GM12865 (cell line): ENCODE data around the gene CLDN4.
"Not testable (repeated sequence)": the region's sequence is repeated elsewhere in the genome, so short reads cannot be mapped to it uniquely, and the experiment has no call there.

Experiments
- DNase-seq: peaks from one replicate; pipeline ENCODE4 v3.0.0; 2010; ENCODE audit warnings: low read depth
- H3K4me3 ChIP-seq: 2 replicates; pipeline ENCODE4 v1.5.1; 2011; ENCODE audit warnings: mild to moderate bottlenecking, low read depth, low read length, control low read depth
- TF ChIP-seq, protein P1 (sequence below): IDR thresholded peaks from 2 replicates; pipeline ENCODE4 v1.5.1; 2011; ENCODE audit warnings: low read length, control low read depth, low read depth, inconsistent platforms; ENCODE audit not compliant: insufficient read depth; ENCODE audit errors: missing control alignments

CLDN4 gene

DNA sequence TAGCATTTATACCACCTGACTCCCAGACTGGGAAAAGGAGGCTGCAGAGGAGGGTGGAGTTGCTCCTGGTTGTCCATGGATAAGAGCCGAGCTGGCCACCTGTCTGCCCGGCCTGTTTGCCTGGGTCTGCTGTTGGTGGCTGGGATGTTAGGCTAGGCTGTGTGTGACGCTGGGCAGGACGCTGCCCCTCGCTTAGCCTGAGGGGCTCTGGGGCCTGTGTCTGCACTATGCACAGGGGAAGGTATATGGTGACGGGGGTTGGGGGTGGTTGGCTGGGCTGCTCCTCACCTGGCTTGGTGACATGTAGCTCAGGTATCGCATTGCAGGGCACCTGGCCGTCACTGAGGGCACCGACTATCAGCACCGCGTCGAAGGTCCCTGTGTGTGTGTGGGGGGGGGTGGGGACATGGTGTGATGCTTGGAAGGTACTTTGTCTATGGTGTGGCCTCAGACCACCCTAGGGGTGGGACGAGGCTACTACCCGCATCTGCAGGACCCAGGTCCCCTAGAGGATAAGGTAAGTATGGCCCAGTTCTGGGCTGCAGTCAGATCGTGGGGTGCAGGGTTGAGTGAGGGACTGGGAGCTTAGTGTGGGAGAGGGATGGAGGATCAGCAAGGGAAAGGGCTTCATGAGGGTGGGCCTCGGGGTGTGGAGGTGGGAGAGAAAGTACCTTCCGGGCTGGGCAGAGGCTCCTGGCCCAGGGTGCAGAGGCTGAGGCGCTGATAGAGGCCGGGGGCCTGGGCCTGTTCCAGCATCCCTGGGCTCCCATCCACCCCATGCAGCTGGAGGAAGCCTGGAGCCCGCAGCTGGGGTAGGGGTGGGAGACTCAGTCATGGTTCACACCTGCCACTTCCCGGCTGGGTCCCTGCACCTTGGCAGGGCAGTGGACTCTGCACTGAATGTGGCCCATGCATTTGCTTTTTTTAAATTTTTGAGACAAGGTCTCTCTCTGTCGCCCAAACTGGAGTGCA, 9.2 kb downstream of the CLDN4 start:
- TF ChIP-seq, protein P1, sequence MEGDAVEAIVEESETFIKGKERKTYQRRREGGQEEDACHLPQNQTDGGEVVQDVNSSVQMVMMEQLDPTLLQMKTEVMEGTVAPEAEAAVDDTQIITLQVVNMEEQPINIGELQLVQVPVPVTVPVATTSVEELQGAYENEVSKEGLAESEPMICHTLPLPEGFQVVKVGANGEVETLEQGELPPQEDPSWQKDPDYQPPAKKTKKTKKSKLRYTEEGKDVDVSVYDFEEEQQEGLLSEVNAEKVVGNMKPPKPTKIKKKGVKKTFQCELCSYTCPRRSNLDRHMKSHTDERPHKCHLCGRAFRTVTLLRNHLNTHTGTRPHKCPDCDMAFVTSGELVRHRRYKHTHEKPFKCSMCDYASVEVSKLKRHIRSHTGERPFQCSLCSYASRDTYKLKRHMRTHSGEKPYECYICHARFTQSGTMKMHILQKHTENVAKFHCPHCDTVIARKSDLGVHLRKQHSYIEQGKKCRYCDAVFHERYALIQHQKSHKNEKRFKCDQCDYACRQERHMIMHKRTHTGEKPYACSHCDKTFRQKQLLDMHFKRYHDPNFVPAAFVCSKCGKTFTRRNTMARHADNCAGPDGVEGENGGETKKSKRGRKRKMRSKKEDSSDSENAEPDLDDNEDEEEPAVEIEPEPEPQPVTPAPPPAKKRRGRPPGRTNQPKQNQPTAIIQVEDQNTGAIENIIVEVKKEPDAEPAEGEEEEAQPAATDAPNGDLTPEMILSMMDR: no peak
- no peak overlapping the region for H3K4me3 ChIP-seq
- DNase-seq: no peak

DNA sequence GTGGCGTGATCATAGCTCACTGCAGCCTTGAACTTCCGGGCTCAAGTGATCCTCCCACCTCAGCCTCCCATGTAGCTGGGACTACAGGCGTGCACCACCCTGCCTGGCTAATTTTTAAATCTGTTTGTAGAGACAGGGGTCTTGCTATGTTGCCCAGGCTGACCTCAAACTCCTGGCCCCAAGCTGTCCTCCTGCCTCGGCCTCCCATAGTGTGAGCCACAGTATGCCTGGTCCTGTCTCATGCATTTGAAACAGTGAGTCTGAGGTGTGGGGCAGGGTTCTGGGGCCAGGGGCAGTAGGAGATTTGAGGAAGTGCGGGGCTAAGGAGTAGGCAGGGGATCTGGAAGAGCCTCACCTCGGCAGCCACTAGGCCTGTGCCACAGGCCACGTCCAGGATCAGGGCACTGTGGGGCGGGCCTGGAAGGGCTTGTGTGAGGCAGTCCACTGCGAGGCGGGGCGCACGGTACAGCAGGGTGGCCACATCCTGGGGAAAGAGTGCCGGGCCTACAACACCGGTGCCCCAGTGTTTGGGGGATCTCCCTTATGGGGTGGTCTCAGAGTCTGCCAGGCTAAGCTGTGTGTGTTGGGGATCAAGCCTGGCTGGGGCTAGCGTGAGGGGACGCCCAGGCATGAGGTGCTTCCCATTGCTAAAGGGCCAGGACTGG, 10.1 kb downstream of the CLDN4 start:
- H3K4me3 ChIP-seq: no peak overlapping the region
- TF ChIP-seq, protein P1: no peak
- DNase-seq: no peak

DNA sequence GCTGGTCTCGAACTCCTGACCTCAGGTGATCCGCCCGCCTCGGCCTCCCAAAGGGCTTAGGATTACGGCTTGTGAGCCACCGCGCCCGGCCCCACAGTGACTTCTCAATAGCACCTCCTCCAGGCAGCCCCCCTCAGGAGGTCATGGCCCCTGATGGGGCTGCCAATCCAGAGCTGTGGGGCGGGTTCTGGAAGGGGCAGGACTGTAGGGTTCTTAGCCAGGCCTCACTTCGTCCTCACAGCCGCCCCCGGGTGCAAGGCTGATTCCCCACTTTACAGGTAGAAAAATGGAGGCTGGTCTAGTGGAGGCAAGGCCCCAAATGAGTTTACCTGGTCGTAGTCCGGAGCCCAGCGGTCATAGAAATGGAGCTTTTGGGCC, 10.9 kb downstream of the CLDN4 start:
- H3K4me3 ChIP-seq: peak overlapping the region; percentile 70
- no peak for DNase-seq
- TF ChIP-seq, protein P1: no peak

DNA sequence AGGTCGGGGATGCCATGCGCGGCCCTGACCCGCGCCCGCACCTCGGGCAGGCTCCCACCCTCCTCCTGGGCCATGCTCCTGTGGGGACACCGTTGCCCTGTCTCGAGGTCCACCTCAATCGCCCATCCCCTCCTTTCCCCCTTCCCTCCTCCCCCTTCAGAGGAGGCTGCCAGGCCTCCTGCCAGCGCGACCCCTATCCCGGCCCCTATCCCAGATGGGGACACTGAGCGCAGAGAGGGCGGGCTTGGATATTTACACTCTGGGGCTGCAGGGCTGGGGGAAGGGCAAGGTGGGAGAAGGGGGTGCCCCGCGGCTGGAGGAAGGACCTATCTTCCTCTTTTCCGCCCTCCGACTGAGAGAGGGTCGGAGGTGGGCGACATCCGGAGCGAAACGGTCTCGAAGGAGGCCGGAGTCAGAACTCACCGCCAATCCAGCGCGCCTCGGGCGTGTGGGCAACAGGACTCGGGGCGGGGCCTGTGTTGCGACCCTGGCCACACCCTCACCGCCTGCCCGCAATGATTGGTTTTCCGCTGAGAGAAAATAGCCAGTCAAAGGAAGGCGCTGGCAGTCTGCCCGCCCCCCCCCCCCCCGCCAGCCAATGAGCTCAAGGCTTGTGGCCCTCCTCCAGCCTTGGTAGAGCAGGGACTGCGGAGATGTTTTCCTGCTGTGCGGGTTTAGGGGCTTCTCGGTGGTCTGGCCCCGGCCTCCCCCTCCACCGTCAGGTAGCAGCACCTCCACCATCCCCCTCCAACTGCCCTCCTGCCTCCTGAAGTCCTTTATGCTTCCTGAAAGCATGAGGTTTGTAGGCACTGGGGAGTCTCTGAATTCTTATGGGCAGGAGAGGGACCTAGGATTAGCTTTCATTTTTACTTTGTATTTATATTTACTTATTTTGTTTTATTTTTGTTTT, 11.5 kb downstream of the CLDN4 start, which contains the start of gene METTL27:
Gene METTL27, minus strand, starts transcription at position 450 of the 910 bp plus-strand sequence. Its CDS starts 376 bp downstream, at position 74.
- peak; percentile 94 for DNase-seq
- TF ChIP-seq, protein P1: no peak
- H3K4me3 ChIP-seq: peak within 1 kb of the TSS; percentile 70

DNA sequence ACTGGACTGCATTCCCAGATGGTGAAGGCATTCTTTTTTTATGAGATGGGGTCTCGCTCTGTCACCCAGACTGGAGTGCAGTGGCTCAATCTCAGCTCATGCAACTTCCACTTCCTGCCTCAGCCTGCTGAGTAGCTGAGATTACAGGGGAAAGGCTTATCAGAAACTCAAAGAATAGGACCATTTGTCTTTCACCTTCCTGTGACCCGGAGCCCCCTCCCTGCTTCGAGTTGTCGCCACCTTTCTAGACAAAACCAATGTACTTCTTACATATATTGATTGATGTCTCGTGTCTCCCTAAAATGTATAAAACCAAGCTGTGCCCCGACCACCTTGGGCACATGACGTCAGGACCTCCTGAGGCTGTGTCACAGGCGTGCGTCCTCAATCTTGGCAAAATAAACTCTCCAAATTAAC, 13.3 kb downstream of the CLDN4 start:
- no peak for DNase-seq
- TF ChIP-seq, protein P1: no peak
- no peak overlapping the region for H3K4me3 ChIP-seq

DNA sequence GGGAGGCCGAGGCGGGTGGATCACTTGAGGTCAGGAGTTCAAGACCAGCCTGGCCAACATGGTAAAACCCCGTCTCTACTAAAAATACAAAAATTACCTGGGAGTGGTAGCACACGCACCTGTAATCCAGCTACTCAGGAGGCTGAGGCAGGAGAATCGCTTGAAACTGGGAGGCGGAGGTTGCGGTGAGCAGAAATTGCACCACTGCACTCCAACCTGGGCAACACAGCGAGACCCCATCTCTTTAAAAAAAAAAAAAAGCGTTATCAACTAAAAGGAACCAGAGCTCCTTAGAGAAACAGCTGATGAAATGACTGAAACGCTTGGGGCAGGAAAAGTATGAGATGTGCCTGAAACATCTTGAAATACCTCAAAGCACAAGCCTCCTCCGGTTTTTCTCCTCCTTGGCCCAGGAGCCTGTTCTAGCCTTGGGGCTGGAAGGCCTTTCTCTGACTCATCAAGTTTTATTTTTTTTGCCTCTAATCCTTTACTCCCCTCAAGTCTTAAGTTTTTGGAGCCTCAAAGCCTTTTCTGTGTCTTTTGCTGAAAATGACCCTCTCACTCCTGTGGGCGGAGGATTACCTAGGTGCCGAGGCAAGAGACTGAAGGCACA, 14.2 kb downstream of the CLDN4 start:
- no peak for DNase-seq
- H3K4me3 ChIP-seq: no peak overlapping the region
- TF ChIP-seq, protein P1: no peak

DNA sequence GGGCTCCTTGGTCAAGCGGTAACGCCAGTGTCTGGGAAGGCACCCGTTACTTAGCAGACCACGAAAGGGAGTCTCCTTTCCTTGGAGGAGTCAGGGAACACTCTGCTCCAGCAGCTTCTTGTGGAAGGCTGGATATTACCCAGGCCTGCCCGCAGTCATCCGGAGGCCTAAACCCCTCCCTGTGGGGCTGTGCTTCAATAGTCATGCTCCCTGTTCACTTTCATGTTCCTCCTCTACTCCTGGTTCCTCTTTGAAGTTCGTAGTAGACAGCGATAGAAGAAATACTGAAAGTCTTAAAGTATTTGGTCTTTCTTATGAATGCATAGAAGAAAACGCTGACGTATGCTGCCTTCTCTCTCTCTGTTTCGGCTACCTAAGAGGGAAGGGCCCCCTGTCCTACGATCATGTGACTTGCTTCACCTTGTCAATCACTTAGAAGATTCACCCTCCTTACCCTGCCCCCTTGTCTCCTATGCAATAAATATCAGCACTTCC, 15.0 kb downstream of the CLDN4 start:
- peak; percentile 78 for DNase-seq
- H3K4me3 ChIP-seq: not testable (repeated sequence)
